ENCODE data around the gene YKT6. TPM values are rescaled to one million over a fixed set of nuclear protein-coding genes. Genes with fewer than 3 reads are reported as not detected.

The YKT6 gene
- total RNA-seq, 1 donor from 2014 or later = 178 TPM

- Mint-ChIP-seq H3K4me3 (ENCODE audit: unreplicated experiment) (no peak overlapping the region), H3K9me3 (ENCODE audit: unreplicated experiment) (peaks cover 15% of the 10 kb centered on the region), H3K27me3 (ENCODE audit: unreplicated experiment) (peaks cover 6% of the 10 kb centered on the region), H3K4me1 (ENCODE audit: low read depth, unreplicated experiment) (peaks cover 4% of the 10 kb centered on the region), H3K36me3 (ENCODE audit: unreplicated experiment) (no peaks in the 10 kb centered on the region), H3K27ac (ENCODE audit: unreplicated experiment) (no peak overlapping the region)
- TF ChIP-seq CTCF (IDR thresholded peaks at IDR 0.05; ENCODE audit: partially characterized antibody, unreplicated experiment) = no peak
- no peak for DNase-seq
Measured at GRCh38 chr7:44247868-44248651, 47.3 kb downstream of the YKT6 start.

DNA sequence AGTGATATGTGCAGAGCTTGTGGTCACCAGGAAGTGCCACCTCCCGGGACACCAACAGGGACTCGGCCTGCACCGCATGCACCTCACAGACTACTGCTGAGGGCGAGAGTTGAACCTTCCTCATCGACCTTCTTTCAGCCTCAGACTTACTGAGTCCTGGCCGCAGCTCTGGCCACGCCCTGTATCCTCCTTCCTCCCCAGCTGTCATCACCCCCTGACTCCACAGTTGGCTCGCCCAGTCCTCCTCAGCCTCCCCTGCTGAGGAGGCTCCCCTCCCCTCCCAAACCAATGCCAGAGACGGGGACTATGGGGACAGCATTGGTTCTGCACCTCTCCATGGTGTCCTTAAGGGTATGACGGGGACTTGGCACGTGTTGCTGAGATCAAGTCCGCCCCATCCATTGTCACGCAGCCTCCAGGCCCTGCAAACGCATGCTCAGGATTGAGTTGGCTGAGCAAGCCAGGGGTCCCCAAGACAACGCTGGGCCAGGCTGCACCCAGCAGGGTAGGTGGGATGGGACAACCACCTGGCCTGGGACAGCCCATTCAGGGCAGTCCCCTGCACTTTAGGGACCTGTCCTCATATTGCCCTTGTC lies 49.0 kb downstream of the YKT6 start:
- Mint-ChIP-seq H3K4me3 (ENCODE audit: unreplicated experiment) (no peak overlapping the region), H3K4me1 (ENCODE audit: low read depth, unreplicated experiment) (peaks cover 13% of the 10 kb centered on the region), H3K27ac (ENCODE audit: unreplicated experiment) (no peak overlapping the region), H3K36me3 (ENCODE audit: unreplicated experiment) (peaks cover 2% of the 10 kb centered on the region), H3K27me3 (ENCODE audit: unreplicated experiment) (peaks cover 17% of the 10 kb centered on the region), H3K9me3 (ENCODE audit: unreplicated experiment) (peaks cover 20% of the 10 kb centered on the region)
- no peak for DNase-seq
- TF ChIP-seq CTCF (IDR thresholded peaks at IDR 0.05; ENCODE audit: partially characterized antibody, unreplicated experiment) = no peak

- no peak for TF ChIP-seq CTCF (IDR thresholded peaks at IDR 0.05; ENCODE audit: partially characterized antibody, unreplicated experiment)
- peaks cover 4% of the 10 kb centered on the region for H3K36me3 Mint-ChIP-seq (ENCODE audit: unreplicated experiment)
Measured at GRCh38 chr7:44251269-44251668, 50.5 kb downstream of the YKT6 start.

DNA sequence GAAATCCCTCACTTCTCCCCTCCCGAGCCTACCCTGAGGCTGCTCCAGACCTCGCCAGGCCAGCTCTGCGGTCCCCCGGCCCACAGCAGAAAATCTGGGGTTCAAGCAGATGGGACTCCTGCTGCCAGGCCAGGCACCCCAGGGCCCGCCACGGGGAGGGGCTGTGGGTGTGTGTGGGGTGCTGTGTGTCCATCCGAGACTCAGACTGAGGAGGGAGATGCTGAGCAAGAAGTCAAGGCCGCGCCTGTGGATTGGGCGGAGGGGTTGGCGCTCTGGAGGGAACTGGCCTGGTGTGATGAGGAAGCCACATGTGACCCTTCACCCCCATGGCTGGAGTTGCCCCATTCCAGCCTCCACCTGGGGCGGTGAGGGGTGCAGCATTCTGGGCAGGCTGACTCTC lies 51.1 kb downstream of the YKT6 start:
- Mint-ChIP-seq H3K36me3 (ENCODE audit: unreplicated experiment) (peaks cover 4% of the 10 kb centered on the region), H3K9me3 (ENCODE audit: unreplicated experiment) (peaks cover 19% of the 10 kb centered on the region), H3K4me1 (ENCODE audit: low read depth, unreplicated experiment) (peaks cover 16% of the 10 kb centered on the region), H3K4me3 (ENCODE audit: unreplicated experiment) (no peak overlapping the region), H3K27me3 (ENCODE audit: unreplicated experiment) (peaks cover 19% of the 10 kb centered on the region), H3K27ac (ENCODE audit: unreplicated experiment) (no peak overlapping the region)
- no peak for DNase-seq
- no peak for TF ChIP-seq CTCF (IDR thresholded peaks at IDR 0.05; ENCODE audit: partially characterized antibody, unreplicated experiment)

More at GRCh38 chr7:44251269-44251668, 50.5 kb downstream of the YKT6 start:
- H3K9me3 Mint-ChIP-seq (ENCODE audit: unreplicated experiment) = peaks cover 22% of the 10 kb centered on the region
- no peak for DNase-seq
- peaks cover 16% of the 10 kb centered on the region for H3K4me1 Mint-ChIP-seq (ENCODE audit: low read depth, unreplicated experiment)
- H3K27me3 Mint-ChIP-seq (ENCODE audit: unreplicated experiment) = peaks cover 23% of the 10 kb centered on the region
- no peak overlapping the region for H3K4me3 Mint-ChIP-seq (ENCODE audit: unreplicated experiment)
- no peak overlapping the region for H3K27ac Mint-ChIP-seq (ENCODE audit: unreplicated experiment)

DNA sequence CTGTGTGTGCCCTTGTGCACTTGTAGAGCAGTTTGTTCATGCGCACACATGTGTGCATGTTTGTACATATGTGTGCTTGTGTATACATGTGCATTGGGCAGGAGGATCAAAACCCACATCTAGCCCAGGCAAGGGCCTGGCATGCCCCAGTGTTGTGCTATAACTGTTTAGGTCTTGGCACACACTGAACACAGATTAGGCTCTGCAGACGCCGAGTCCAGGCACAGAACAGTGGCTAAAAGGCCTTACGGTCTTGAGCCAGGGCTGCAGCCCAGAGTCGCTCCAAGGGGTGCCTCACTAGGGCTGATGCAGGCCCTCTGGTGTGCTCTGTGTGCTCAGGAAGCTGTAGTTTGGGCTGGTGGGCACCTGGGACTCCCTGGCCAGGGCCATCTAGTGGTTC lies 55.7 kb downstream of the YKT6 start:
- no peak overlapping the region for H3K4me3 Mint-ChIP-seq (ENCODE audit: unreplicated experiment)
- DNase-seq = no peak
- H3K9me3 Mint-ChIP-seq (ENCODE audit: unreplicated experiment) = peaks cover 16% of the 10 kb centered on the region
- no peak overlapping the region for H3K27ac Mint-ChIP-seq (ENCODE audit: unreplicated experiment)
- TF ChIP-seq CTCF (IDR thresholded peaks at IDR 0.05; ENCODE audit: partially characterized antibody, unreplicated experiment) = no peak
- peaks cover 40% of the 10 kb centered on the region for H3K4me1 Mint-ChIP-seq (ENCODE audit: low read depth, unreplicated experiment)
- H3K27me3 Mint-ChIP-seq (ENCODE audit: unreplicated experiment) = peaks cover 25% of the 10 kb centered on the region
- peaks cover 4% of the 10 kb centered on the region for H3K36me3 Mint-ChIP-seq (ENCODE audit: unreplicated experiment)

All from glutamatergic neuron (in vitro differentiated cells).